WTC11 (cell line): Measurements from ENCODE around the gene LAMA2. TPM values are rescaled to one million over a fixed set of nuclear protein-coding genes. Genes with fewer than 3 reads are reported as not detected.

Experiments used
- ATAC-seq: fragments of 200-7000 bp; cut with Tn5 transposase; 2 replicates; pipeline ENCODE4 v1.10.0; 2021; ENCODE audit warnings: mild to moderate bottlenecking, moderate library complexity
- CTCF ChIA-PET: fragments of 300-600 bp; sonication (Branson Sonifier 250); formaldehyde crosslinking; loops from one replicate; lab custom pipeline; 2021; ENCODE audit warnings: antibody characterized with exemption; lab: Charles Lee
- POLR2A ChIA-PET: fragments of 350-600 bp; sonication (Branson Sonifier 250); formaldehyde crosslinking; loops from one replicate; lab custom pipeline; 2021; ENCODE audit warnings: antibody characterized with exemption; lab: Charles Lee
- DNase-seq: peaks from one replicate; pipeline ENCODE4 v3.0.0; 2021; ENCODE audit warnings: low spot score
- H3K27ac Mint-ChIP-seq: 2 replicates; pipeline ENCODE4 v1.8.0; 2021; ENCODE audit warnings: mixed read lengths
- H3K27me3 Mint-ChIP-seq: 2 replicates; pipeline ENCODE4 v1.8.0; 2021; ENCODE audit warnings: low read depth, mild to moderate bottlenecking, moderate library complexity, mixed read lengths
- H3K36me3 Mint-ChIP-seq: 2 replicates; pipeline ENCODE4 v1.8.0; 2021; ENCODE audit warnings: mixed read lengths
- H3K4me1 Mint-ChIP-seq: 2 replicates; pipeline ENCODE4 v1.8.0; 2022; ENCODE audit warnings: mixed read lengths
- H3K4me3 Mint-ChIP-seq: 2 replicates; pipeline ENCODE4 v1.8.0; 2021; ENCODE audit warnings: mild to moderate bottlenecking, moderate library complexity, mixed read lengths
- H3K9me3 Mint-ChIP-seq: 2 replicates; pipeline ENCODE4 v1.8.0; 2021; ENCODE audit warnings: mixed read lengths
- CREB1 ChIP-seq: sonication (generic); formaldehyde crosslinking; IDR thresholded peaks from 2 replicates; pipeline ENCODE4 v1.8.0; 2023; ENCODE audit warnings: mild to moderate bottlenecking, missing genetic modification reagents
- EMX1 ChIP-seq: fragments of 250-450 bp; sonication (Bioruptor Pico); IDR thresholded peaks from 2 replicates; pipeline ENCODE4 v1.8.0; 2021; ENCODE audit warnings: mild to moderate bottlenecking
- ETV6 ChIP-seq: sonication (generic); formaldehyde crosslinking; IDR thresholded peaks from 2 replicates; pipeline ENCODE4 v1.8.1; 2022; ENCODE audit warnings: mild to moderate bottlenecking, missing genetic modification reagents
- GRHL2 ChIP-seq: fragments of 250-450 bp; sonication (Bioruptor Pico); IDR thresholded peaks from 2 replicates; pipeline ENCODE4 v1.8.0; 2022; ENCODE audit warnings: mild to moderate bottlenecking, moderate library complexity; ENCODE audit not compliant: insufficient replicate concordance, severe bottlenecking
- JAZF1 ChIP-seq: fragments of 250-450 bp; sonication (Bioruptor Pico); IDR thresholded peaks from 2 replicates; pipeline ENCODE4 v1.9.0; 2021; ENCODE audit warnings: moderate library complexity, mild to moderate bottlenecking, inconsistent platforms
- SMAD4 ChIP-seq: sonication (generic); formaldehyde crosslinking; IDR thresholded peaks from 2 replicates; pipeline ENCODE4 v1.8.0; 2022; ENCODE audit warnings: mild to moderate bottlenecking, missing genetic modification reagents
- TCF7 ChIP-seq: sonication (generic); formaldehyde crosslinking; IDR thresholded peaks from 2 replicates; pipeline ENCODE4 v1.8.0; 2022; ENCODE audit warnings: mild to moderate bottlenecking, low read depth, missing genetic modification reagents, moderate library complexity
- ZNF121 ChIP-seq: sonication (generic); formaldehyde crosslinking; IDR thresholded peaks from 2 replicates; pipeline ENCODE4 v1.8.0; 2023; ENCODE audit warnings: missing genetic modification reagents
- total RNA-seq: library from RNA; stranded (reverse); gene quantifications from 3 replicates; pipeline ENCODE4 v1.2.3, GENCODE V29; 2021
- TF ChIP-seq, protein P1 (sequence below): fragments of 200-600 bp; IDR thresholded peaks from 2 replicates; pipeline ENCODE4 v1.8.0; 2022; ENCODE audit warnings: antibody characterized with exemption
- TF ChIP-seq, protein P2 (sequence below): sonication (generic); formaldehyde crosslinking; conservative IDR thresholded peaks from 2 replicates; pipeline ENCODE4 v1.8.1; 2022; ENCODE audit warnings: mild to moderate bottlenecking, missing genetic modification reagents
- TF ChIP-seq, protein P3 (sequence below): sonication (generic); formaldehyde crosslinking; IDR thresholded peaks from 2 replicates; pipeline ENCODE4 v1.8.1; 2023; ENCODE audit warnings: mild to moderate bottlenecking, missing genetic modification reagents, moderate library complexity
- TF ChIP-seq, protein P4 (sequence below): sonication (generic); formaldehyde crosslinking; IDR thresholded peaks from 2 replicates; pipeline ENCODE4 v1.8.0; 2023; ENCODE audit warnings: missing genetic modification reagents, mild to moderate bottlenecking, borderline replicate concordance
- TF ChIP-seq, protein P5 (sequence below): sonication (generic); formaldehyde crosslinking; IDR thresholded peaks from 2 replicates; pipeline ENCODE4 v1.8.0; 2022; ENCODE audit warnings: mild to moderate bottlenecking, missing genetic modification reagents
- TF ChIP-seq, protein P6 (sequence below): sonication (generic); formaldehyde crosslinking; IDR thresholded peaks from 2 replicates; pipeline ENCODE4 v1.8.1; 2023; ENCODE audit warnings: mild to moderate bottlenecking, missing genetic modification reagents, borderline replicate concordance

LAMA2 gene
- total RNA-seq, 1 experiment from 2014 or later: 6.6 TPM

DNA sequence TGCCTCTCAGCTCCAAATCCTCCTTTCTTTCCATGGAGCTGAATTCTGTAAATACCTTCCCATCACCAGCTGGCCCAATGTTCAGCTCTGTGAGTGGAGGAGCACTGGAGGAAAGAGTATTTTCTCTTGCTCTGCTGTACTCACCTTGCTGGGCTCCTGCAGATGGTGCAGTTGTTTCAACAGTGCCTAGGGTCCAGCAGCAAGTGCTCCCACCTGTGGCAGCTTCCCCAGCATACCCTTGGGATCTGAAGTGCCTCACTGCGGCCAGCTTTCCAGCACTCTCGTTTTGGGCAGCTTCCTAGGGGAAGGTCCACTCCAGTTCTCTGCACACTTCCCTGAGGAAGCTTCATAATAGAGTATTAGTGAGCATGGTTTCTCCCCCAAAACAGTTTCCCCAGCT, 656.1 kb downstream of the LAMA2 start (continued):
- TF ChIP-seq ZNF121 (CRISPR knock-in tag): no peak
- TF ChIP-seq SMAD4 (CRISPR knock-in tag): no peak
- TF ChIP-seq CREB1: no peak

DNA sequence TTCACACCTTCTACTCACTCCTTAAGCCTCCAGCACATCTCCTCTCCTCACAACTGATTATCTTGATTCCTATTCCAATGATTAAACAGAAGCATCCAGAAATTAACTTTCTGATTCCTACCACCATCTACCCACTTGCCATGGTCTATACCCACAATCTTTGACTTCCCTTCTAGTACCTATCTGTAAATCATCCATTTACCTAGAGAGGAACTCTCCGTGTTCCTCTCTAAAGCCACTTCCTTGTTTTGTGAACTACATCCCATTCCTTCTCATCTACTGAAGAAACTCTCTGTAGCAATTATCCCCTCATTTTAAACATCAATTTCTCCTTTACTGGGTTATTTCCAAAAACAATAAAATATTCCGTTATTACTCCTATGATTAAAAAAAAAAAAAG, 659.8 kb downstream of the LAMA2 start:
- DNase-seq (no peak), ATAC-seq (no peak)
- Mint-ChIP-seq H3K27me3 (no peaks in the 10 kb centered on the region), H3K27ac (no peak overlapping the region), H3K4me3 (no peak overlapping the region), H3K9me3 (peaks cover 7% of the 10 kb centered on the region; the same call in 1 of the 2 replicates), H3K36me3 (no peaks in the 10 kb centered on the region), H3K4me1 (no peaks in the 10 kb centered on the region)
- ChIA-PET CTCF (no interaction called here), POLR2A (no interaction called here)
- TF ChIP-seq, protein P1, sequence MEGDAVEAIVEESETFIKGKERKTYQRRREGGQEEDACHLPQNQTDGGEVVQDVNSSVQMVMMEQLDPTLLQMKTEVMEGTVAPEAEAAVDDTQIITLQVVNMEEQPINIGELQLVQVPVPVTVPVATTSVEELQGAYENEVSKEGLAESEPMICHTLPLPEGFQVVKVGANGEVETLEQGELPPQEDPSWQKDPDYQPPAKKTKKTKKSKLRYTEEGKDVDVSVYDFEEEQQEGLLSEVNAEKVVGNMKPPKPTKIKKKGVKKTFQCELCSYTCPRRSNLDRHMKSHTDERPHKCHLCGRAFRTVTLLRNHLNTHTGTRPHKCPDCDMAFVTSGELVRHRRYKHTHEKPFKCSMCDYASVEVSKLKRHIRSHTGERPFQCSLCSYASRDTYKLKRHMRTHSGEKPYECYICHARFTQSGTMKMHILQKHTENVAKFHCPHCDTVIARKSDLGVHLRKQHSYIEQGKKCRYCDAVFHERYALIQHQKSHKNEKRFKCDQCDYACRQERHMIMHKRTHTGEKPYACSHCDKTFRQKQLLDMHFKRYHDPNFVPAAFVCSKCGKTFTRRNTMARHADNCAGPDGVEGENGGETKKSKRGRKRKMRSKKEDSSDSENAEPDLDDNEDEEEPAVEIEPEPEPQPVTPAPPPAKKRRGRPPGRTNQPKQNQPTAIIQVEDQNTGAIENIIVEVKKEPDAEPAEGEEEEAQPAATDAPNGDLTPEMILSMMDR: no peak
- TF ChIP-seq, protein P2, sequence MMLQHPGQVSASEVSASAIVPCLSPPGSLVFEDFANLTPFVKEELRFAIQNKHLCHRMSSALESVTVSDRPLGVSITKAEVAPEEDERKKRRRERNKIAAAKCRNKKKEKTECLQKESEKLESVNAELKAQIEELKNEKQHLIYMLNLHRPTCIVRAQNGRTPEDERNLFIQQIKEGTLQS (CRISPR knock-in tag): no peak
- TF ChIP-seq JAZF1 (CRISPR knock-in tag): no peak
- no peak for TF ChIP-seq GRHL2
- no peak for TF ChIP-seq ETV6 (CRISPR knock-in tag)
- TF ChIP-seq, protein P3, sequence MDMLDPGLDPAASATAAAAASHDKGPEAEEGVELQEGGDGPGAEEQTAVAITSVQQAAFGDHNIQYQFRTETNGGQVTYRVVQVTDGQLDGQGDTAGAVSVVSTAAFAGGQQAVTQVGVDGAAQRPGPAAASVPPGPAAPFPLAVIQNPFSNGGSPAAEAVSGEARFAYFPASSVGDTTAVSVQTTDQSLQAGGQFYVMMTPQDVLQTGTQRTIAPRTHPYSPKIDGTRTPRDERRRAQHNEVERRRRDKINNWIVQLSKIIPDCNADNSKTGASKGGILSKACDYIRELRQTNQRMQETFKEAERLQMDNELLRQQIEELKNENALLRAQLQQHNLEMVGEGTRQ (CRISPR knock-in tag): no peak
- TF ChIP-seq, protein P4, sequence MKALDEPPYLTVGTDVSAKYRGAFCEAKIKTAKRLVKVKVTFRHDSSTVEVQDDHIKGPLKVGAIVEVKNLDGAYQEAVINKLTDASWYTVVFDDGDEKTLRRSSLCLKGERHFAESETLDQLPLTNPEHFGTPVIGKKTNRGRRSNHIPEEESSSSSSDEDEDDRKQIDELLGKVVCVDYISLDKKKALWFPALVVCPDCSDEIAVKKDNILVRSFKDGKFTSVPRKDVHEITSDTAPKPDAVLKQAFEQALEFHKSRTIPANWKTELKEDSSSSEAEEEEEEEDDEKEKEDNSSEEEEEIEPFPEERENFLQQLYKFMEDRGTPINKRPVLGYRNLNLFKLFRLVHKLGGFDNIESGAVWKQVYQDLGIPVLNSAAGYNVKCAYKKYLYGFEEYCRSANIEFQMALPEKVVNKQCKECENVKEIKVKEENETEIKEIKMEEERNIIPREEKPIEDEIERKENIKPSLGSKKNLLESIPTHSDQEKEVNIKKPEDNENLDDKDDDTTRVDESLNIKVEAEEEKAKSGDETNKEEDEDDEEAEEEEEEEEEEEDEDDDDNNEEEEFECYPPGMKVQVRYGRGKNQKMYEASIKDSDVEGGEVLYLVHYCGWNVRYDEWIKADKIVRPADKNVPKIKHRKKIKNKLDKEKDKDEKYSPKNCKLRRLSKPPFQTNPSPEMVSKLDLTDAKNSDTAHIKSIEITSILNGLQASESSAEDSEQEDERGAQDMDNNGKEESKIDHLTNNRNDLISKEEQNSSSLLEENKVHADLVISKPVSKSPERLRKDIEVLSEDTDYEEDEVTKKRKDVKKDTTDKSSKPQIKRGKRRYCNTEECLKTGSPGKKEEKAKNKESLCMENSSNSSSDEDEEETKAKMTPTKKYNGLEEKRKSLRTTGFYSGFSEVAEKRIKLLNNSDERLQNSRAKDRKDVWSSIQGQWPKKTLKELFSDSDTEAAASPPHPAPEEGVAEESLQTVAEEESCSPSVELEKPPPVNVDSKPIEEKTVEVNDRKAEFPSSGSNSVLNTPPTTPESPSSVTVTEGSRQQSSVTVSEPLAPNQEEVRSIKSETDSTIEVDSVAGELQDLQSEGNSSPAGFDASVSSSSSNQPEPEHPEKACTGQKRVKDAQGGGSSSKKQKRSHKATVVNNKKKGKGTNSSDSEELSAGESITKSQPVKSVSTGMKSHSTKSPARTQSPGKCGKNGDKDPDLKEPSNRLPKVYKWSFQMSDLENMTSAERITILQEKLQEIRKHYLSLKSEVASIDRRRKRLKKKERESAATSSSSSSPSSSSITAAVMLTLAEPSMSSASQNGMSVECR (CRISPR knock-in tag): no peak
- no peak for TF ChIP-seq TCF7 (CRISPR knock-in tag)
- TF ChIP-seq, protein P5, sequence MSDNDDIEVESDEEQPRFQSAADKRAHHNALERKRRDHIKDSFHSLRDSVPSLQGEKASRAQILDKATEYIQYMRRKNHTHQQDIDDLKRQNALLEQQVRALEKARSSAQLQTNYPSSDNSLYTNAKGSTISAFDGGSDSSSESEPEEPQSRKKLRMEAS (CRISPR knock-in tag): no peak
- TF ChIP-seq, protein P6, sequence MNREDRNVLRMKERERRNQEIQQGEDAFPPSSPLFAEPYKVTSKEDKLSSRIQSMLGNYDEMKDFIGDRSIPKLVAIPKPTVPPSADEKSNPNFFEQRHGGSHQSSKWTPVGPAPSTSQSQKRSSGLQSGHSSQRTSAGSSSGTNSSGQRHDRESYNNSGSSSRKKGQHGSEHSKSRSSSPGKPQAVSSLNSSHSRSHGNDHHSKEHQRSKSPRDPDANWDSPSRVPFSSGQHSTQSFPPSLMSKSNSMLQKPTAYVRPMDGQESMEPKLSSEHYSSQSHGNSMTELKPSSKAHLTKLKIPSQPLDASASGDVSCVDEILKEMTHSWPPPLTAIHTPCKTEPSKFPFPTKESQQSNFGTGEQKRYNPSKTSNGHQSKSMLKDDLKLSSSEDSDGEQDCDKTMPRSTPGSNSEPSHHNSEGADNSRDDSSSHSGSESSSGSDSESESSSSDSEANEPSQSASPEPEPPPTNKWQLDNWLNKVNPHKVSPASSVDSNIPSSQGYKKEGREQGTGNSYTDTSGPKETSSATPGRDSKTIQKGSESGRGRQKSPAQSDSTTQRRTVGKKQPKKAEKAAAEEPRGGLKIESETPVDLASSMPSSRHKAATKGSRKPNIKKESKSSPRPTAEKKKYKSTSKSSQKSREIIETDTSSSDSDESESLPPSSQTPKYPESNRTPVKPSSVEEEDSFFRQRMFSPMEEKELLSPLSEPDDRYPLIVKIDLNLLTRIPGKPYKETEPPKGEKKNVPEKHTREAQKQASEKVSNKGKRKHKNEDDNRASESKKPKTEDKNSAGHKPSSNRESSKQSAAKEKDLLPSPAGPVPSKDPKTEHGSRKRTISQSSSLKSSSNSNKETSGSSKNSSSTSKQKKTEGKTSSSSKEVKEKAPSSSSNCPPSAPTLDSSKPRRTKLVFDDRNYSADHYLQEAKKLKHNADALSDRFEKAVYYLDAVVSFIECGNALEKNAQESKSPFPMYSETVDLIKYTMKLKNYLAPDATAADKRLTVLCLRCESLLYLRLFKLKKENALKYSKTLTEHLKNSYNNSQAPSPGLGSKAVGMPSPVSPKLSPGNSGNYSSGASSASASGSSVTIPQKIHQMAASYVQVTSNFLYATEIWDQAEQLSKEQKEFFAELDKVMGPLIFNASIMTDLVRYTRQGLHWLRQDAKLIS (CRISPR knock-in tag): no peak
- no peak for TF ChIP-seq EMX1 (CRISPR knock-in tag)
